Measurements from ENCODE around the gene PDE4DIP.
"Not testable (repeated sequence)": the region's sequence is repeated elsewhere in the genome, so short reads cannot be mapped to it uniquely, and the experiment has no call there.

PDE4DIP gene

DNA sequence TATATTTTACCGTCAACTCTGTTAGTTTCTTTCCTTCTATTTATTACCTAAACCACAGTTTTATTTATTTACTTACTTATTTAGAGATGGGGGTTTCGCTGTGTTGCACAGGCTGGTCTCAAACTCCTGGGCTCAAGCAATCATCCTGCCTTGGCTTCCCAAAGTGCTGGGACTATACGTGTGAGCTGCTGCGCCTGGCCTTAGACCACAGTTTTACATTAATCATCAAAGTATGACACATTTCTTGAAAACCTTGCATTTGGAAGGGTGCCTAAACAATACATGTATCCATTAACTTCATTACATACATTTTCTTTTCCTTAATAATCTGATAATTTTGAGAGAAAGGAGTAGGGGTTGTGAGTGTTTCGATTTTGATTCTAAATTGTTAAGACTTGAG, 124.9 kb downstream of the PDE4DIP start:
- DNase-seq, result not testable (repeated sequence)

DNA sequence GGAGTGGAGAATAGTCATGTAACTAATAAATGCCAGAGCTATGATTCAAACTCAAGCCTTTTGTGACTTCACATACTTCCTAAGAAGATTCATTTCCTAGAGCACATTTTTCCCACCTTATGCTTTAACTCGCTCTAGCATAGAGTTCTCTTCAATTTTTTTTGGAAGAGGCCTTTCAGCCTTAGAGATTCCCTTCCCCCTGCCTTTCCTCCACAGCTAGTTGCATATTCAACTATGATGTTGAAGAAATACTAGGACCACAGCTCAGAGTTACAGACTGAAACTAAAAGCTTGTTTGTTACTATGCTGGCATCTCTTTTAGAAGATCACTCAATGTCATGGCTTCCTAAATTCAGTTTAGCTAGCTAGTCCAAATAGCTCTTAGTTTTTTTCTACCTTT, 131.2 kb downstream of the PDE4DIP start:
- DNase-seq, result not testable (repeated sequence)

DNA sequence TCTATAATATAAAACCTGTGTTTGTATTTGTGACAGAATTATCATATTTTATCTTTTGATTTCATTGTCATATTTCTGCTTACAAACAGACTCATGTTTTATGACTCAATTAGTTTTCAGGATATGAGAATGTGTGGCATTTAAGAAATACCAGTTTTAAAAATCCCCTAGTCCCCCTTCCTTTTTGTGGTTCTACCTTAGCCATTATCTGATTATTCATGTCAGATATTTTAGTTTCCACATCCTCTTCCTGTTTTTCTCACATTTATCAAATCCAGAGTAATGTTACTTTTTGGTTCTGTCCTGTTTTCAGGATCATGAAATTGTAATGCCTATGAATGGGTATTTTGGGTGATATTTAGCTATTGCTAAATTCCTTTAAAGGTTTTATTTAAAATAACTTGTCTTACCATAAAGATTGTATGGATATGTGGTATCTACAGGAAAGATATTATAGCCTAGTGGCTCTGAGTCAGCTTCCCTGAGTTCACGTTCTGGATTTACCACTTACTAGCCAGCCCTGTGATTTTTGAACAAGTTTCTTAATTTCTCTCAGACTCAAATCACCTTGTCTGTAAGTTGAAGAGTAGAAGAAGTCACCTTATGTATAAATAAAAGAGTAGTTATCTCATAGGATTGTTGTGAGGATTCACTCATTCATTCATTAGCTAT, 131.8 kb downstream of the PDE4DIP start:
- not testable (repeated sequence) for DNase-seq

DNA sequence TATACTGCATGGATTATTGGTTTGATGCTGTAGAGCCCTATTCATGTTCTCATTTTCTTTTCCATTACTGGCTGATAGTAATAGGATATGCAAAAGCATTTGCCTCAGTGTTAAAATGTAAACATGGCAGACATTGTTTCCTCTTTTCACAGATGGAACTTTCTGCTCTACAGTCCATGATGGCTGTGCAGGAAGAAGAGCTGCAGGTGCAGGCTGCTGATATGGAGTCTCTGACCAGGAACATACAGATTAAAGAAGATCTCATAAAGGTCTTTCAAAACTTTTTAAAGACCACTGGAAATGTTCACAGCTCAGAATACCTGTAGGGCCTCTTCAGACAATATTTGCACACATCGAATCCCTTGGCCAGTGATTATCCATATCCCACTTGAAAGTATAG, 133.6 kb downstream of the PDE4DIP start:
- not testable (repeated sequence) for DNase-seq

DNA sequence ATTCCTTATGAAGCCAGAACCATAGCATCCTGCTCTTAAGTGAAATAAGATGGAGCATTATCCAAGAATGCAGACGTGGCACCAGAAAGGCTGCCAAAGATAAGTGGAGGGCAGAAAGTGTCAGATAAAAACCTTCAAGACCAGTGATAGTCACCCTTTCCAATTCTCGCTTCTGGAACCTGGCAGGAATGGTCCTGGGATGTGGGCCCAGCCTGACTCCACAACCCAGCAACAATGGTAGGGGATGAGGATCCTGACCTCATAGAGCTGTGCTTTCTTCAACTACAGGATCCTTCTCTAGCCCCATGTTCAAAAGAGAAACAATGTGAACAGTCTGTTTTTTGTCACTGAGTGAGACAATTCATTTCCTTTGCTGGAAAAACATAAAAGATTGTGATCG, 145.2 kb downstream of the PDE4DIP start:
- DNase-seq, result not testable (repeated sequence)

DNA sequence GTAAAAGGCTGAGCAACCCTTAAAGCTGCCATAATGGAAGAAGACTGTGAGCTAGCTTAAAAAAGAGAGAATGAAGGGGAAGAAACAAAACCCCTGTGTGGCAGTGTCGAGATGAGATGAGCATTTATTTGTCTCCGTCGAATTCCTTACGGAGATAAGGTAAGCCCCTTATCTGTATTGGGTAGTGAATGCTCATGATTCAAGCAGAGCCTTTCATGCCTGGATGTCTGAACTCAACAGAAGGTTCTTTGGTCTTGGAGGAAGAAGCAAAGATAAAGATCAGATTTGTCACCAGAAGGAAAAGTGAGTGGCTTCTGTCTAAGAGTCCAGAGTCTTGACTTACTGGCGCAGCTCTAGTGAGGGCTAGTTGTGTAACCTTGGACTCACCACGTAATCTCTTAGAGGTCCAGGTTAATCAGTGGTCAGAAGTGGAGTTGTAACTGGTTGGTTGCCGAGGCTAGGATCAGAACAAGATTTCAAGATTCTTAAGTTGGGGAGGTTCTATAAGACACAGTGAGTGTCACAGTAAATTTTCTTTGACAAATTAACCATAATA, 146.1 kb downstream of the PDE4DIP start:
- DNase-seq, result not testable (repeated sequence)

DNA sequence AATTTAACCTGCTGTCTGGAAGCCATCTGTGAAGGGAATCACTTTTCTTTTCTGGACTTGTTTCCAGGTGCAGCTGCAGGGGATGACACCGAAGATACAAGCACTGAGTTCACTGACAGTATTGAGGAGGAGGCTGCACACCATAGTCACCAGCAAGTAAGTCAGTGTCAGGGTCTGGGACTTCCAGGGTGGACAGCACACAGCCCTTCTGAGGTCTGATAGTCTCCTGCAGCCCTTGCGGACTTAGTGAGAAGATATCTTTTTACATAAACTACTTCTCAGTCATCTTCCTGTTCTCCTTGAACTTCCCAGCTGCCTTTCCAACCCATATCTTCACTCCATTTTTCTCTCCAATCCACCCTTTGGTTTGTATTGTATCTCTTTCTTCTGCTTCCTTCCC, 147.6 kb downstream of the PDE4DIP start:
- not testable (repeated sequence) for DNase-seq

DNA sequence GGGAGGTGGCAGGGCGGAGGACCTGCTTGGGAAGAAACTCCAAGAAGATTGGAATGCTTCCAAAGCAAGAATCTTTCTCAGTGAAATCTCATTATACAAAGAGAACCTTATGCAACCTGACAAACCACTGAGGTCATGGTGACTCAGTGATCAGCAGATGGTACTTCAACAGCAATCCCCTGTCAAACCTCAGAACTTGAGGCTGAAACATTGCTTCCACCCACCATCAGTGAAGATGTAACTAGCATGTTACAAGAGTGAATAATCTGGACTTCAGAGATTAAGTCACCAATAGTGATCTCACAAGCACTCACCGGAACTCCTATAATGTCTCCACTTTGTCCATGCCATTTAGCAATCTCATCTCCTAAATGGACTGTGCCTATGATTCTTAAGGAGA, 148.1 kb downstream of the PDE4DIP start:
- DNase-seq, result not testable (repeated sequence)

DNA sequence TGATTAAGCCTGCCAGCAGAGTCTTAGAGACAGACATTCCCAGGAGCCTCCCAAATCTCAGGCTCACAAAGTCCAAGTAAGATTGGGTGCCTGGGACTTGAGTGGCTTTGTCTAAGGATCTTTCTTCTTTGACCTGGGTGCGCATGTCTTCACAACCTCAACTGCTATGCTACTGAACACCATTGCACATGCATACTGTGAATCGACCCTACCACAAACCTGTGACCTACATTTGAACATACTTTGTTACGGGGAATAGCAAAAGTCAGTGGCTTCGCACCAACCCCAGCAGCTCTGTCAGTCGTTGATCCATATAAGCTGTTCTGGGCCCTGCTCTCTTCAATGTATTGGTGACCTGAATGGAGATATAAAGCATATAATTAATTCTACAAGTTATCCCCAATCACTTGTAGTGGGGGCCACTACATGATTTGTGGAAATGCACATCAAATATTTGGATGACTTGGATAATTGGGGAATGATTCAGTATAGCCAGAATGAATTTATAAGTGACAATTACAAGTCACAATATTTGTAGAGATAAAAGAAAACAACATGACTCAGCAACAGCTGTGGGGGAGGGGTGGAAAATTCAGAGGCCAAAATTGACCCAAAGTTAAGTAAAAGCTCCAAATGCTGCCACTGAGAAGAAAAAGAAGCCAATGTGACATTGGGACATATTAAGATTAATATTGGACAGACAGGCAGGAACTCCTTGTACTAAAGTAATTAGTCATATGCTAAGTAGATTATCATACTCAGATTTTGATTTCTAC, 152.4 kb downstream of the PDE4DIP start:
- not testable (repeated sequence) for DNase-seq

DNA sequence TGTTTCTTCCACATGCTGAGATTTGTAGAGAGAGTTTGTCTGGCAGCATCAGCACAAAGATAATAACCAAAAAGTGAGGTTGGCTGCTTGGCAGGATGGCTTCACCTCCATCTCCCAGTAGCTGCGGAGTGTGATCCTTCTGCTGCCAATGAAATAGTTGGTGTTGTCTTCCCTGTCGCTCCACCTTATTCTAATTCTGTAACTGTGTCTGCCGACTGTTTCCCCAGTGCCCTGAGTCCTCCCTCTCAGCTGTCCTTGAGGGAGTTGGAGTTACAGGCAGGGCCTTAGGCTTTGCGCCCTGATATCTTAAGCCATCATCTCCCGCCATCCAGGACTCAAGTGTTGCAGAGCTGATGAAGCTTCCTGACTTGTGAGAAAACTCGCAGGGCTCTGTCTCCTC, 153.2 kb downstream of the PDE4DIP start:
- not testable (repeated sequence) for DNase-seq

DNA sequence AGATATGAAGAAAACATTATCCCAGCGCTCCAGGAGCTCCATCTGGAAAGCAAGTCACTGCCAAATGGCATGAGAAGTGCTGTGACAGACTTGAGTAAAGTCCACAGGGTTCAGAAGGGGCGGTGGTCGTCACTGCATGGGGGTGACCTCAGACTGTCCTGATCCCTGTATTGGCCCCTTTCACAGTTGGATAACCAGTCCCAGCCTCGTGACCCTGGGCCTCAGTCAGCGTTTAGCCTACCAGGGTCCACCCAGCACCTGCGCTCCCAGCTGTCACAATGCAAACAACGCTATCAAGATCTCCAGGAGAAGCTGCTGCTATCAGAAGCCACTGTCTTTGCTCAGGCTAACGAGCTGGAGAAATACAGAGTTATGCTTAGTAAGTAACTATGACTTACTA, 158.4 kb downstream of the PDE4DIP start:
- not testable (repeated sequence) for DNase-seq

DNA sequence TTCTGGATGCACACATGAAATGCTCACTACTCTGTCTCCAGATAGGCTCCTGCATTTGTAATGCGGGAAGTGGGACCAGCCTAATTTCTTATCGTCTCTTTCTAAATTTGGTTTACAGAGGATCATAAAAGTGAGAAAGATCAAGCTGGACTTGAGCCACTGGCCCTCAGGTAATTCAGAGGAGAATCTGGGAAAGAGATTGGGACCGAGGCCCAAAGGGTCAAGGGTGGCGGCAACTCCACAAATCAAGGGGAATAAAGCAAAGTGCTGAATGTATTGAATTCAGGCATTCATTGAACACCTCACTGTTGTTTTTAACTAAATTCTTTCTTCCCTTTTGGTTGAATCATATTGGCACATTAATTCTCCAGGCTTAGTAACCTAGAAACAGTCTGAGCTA, 164.1 kb downstream of the PDE4DIP start:
- not testable (repeated sequence) for DNase-seq

DNA sequence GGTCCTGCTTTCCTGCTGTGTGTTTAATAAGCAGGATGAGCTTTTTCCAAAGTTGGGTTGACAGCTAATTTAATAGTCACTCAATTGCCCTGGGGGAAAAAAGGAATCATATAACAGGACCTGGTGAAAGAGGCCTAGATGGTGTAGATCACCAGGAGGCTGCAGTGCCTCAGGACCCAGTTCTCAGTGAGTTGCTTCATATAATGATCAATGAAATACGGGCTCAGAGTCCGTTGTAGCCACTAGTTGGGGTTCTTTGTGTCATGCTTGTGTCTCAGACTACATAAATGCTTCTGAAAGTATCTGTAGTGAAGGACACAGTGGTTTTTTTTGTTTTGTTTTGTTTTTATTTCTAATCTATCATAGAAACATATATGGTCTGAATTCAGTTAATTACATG, 164.5 kb downstream of the PDE4DIP start:
- not testable (repeated sequence) for DNase-seq

DNA sequence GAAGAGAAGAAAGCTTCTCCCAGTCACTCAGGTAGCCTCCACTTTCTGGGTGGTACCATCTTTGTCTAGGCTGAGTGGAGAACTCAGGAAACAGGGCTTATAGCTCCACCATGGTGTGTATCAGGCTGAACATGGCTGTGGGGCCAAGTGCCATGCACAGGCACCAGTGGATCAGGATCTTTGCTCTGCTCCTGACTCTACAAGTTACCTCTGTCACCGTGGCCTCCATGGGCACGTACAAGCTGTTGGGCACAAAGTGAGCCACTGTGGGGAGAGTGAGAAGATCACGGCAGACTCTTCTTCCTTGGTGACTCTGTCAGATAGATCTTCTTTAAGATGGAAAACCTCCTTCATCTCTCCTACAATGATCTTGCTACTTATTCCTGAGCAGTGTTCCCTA, 165.5 kb downstream of the PDE4DIP start:
- DNase-seq, result not testable (repeated sequence)

DNA sequence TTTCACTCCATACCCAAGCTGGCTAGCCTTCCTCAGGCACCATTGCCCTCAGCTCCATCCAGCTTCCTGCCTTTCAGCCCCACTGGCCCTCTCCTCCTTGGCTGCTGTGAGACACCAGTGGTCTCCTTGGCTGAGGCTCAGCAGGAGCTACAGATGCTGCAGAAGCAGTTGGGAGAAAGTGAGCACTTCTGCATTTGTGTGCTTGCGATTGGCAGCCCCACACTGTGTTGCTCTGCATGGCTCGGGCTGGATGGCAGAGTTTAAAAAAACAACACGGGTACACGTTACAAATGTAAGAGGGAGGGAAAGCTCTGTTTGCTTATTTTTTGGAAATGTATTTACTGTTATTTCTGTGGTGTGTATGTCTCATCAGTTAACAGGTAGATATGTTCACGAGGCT, 168.4 kb downstream of the PDE4DIP start:
- not testable (repeated sequence) for DNase-seq

DNA sequence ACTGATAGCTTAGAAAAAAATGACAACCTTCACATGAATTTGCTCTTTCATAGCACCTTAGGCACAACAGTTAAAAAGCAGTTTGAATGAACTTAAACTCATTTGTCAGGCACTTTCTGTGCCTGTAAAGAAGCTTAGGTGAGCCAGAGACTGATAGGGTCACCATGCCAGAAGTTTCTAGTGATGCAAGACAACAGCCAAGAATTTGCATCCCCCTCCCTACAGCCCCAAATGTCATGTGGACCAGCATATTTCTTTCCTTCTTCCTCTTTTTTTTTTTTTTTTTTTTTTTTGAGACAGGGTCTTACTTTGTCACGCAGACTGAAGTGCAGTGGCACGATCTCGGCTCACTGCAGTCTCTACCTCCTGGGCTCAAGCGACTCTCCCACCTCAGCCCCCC, 169.3 kb downstream of the PDE4DIP start:
- not testable (repeated sequence) for DNase-seq

DNA sequence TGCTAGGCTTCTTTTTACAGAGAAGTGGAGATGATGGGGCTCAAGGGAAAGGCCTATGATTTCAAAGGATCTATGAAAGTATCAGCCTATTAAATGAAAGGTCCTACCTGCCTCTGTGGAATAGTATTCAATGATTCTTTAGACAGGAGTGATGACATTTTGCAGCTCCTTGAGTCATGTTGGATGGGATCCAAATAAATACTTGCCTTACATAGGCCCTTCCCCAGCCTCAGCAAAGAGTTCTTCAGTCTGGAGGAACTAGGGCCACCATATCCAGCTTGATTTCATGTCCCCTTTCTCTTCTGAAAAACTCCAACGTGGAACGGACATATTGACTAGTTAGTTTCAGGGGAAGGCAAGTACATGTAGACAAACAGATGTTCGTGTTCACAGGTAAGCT, 171.3 kb downstream of the PDE4DIP start:
- DNase-seq, result not testable (repeated sequence)

DNA sequence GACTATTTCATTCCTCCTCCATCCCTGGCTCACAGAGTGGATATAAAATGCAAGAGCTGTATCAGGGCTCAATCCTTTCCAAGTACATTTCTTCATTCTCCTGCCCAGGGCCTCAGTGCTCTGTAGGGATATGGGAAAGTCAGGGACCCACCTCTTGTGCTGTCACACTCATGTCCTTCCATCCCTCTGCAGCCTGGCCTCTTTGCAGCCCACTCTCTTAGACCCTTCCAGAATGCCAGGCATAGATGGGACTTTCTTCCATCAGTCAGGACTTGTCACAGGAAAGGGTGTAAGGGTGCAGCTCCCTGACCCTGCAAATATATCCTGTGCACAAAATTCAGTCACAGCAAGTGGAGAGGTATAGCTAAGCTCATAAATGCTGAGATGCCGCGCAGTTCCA, 172.4 kb downstream of the PDE4DIP start:
- not testable (repeated sequence) for DNase-seq

DNA sequence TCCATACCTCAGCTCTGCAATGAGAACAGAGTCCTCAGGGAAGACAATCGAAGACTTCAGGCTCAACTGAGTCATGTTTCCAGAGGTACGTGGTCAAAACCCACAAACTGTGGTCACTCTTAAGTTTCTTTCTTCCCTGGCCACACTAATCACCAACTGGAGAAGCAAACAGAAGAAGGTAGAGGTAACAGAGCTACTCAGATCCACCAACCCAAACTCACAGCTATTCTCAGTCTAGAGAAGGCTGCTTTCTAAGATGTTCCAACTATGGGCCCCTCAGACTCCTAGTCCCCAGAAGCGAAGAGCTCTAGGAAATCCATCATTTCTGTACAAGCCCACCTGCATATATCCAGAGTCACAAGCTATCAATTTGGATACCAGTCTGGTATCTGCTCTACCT, 174.3 kb downstream of the PDE4DIP start:
- not testable (repeated sequence) for DNase-seq

DNA sequence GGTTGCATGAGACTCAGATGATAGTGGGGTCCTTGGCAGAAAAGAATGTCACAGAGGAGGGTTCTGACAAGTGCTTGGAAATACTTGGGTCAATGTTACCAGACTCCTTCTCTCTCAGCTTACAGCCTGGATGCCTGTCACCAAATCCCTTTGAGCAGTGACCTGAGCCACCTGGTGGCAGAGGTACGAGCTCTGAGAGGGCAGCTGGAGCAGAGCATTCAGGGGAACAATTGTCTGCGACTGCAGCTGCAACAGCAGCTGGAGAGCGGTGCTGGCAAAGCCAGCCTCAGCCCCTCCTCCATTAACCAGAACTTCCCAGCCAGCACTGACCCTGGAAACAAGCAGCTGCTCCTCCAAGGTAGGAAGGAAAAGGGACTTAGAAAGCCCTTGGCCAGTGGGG, 180.1 kb downstream of the PDE4DIP start:
- DNase-seq, result not testable (repeated sequence)

DNA sequence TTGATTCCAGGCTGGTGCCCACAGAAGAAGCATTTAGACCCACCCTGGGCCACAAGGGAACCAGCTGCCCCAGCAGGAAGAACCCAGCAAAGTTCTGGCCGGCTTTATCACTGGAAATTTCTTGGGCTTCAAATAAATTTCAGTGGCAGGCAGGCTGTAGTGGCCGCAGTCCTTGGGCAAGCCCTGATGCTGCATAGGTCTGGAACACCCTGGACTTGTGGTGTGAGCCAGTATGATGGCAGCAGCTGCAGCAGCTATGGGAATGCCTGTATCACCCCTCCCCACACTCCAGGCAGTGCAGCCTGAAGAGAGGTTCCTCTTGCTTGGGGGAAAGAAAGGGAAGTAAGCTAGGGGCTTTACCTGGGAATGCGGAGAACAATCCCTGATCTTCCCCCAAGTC, 189.7 kb downstream of the PDE4DIP start:
- DNase-seq, result not testable (repeated sequence)

DNA sequence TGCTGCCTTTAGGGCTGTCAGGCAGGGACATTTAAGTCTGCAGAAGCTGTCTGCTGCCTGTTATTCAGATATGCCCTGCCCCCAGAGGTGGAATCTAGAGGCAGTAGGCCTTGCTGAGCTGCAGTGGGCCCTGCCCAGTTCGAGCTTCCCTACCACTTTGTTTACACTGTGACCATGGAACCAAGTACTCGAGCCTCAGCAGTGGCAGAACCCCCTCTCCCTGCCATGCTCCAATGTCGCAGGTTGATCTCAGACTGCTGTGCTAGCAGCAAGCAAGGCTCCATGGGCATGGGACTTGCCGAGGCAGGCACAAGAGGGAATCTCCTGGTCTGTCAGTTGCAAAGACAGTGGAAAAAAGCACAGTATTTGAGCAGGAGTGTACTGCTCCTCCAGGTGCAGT, 198.8 kb downstream of the PDE4DIP start:
- not testable (repeated sequence) for DNase-seq

DNA sequence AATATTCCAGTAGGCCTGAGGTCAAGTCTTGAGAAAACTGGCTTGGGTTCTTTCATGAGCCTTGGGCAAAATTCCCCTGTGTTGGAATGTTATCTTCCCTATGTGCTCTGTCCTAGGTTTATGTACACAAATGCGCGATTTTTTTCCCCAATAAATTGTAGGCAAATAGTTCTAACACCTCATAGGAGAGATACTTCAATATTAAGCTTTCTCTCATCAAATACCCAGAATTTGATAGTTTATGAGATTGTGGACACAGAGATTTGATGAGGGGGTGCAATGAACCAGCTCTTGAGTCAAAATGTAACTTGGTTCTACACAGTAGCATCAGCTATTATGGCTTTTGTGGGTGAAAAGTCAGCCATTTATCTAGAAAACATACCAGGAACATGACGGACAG, 220.4 kb downstream of the PDE4DIP start:
- DNase-seq, result not testable (repeated sequence)

All from amygdala (tissue), 56 donors.